DMS 273 (cell line): Measurements from ENCODE around the gene RBP5.

ENCODE experiments used
- DNase-seq: peaks from one replicate; lab custom pipeline; 2025; ENCODE audit not compliant: unreplicated experiment; lab: John Stamatoyannopoulos, UW

RBP5 gene

GRCh38 chr12:7102582-7102981 is 26.1 kb downstream of the RBP5 start:
- DNase-seq = no peak

GRCh38 chr12:7101694-7102131 is 27.0 kb downstream of the RBP5 start:
- DNase-seq = no peak

- DNase-seq = no peak
Observed at GRCh38 chr12:7101047-7101693, 27.5 kb downstream of the RBP5 start.

- DNase-seq = no peak
Observed at GRCh38 chr12:7100239-7100638, 28.4 kb downstream of the RBP5 start.

GRCh38 chr12:7099290-7099996 is 29.2 kb downstream of the RBP5 start:
- no peak for DNase-seq

GRCh38 chr12:7096979-7097378 is 31.7 kb downstream of the RBP5 start:
- DNase-seq = no peak

GRCh38 chr12:7096006-7096932 is 32.4 kb downstream of the RBP5 start:
- no peak for DNase-seq

- DNase-seq = no peak
Observed at GRCh38 chr12:7093892-7094291, 34.8 kb downstream of the RBP5 start.

GRCh38 chr12:7093486-7093885 is 35.2 kb downstream of the RBP5 start:
- DNase-seq = no peak

- DNase-seq = no peak
Observed at GRCh38 chr12:7092986-7093460, 35.7 kb downstream of the RBP5 start.

GRCh38 chr12:7092229-7092985 is 36.3 kb downstream of the RBP5 start, which contains the start of gene C1R:
TSS of gene C1R (minus strand) at chr12:7092445. CDS start at chr12:7092388, 57 bp downstream.
- DNase-seq = peak; percentile 60

- no peak for DNase-seq
Observed at GRCh38 chr12:7091660-7092228, 36.9 kb downstream of the RBP5 start.

GRCh38 chr12:7091171-7091570 is 37.5 kb downstream of the RBP5 start:
- no peak for DNase-seq

- DNase-seq = no peak
Observed at GRCh38 chr12:7090222-7090998, 38.3 kb downstream of the RBP5 start.

GRCh38 chr12:7089196-7089871 is 39.4 kb downstream of the RBP5 start:
- no peak for DNase-seq

GRCh38 chr12:7083125-7083524 is 45.6 kb downstream of the RBP5 start:
- no peak for DNase-seq

- no peak for DNase-seq
Observed at GRCh38 chr12:7081037-7081436, 47.7 kb downstream of the RBP5 start.

- no peak for DNase-seq
Observed at GRCh38 chr12:7079826-7080125, 48.9 kb downstream of the RBP5 start.

- no peak for DNase-seq
Observed at GRCh38 chr12:7078163-7078562, 50.5 kb downstream of the RBP5 start.
